Esophagus muscularis mucosa (tissue), 4 donors: ENCODE measurements around the gene BCAR1.

Source experiments
- EP300 ChIP-seq: sonication (generic); formaldehyde crosslinking; IDR thresholded peaks from one replicate; pipeline ENCODE4 v1.6.1; 2017; ENCODE audit warnings: antibody characterized with exemption
- POLR2A ChIP-seq: fragments of 450-650 bp; IDR thresholded peaks from one replicate; pipeline ENCODE4 v1.6.1; 2017; ENCODE audit warnings: antibody characterized with exemption, moderate library complexity, mild to moderate bottlenecking, low read depth
- TF ChIP-seq, protein P1 (sequence below), 3 experiments: fragments of 200-600 bp in 2 of 3; fragments of 450-650 bp in 1 of 3; sonication (generic) in 2 of 3; IDR thresholded peaks; one replicate each; pipeline ENCODE4 v1.5.1; 2017 to 2019; ENCODE audit warnings: antibody characterized with exemption in 3 of 3, mild to moderate bottlenecking in 2 of 3, moderate library complexity in 1 of 3

GRCh38 chr16:75264999-75265910 lies 13.8 kb upstream of the BCAR1 start:
- no peak for TF ChIP-seq POLR2A
- TF ChIP-seq, protein P1, sequence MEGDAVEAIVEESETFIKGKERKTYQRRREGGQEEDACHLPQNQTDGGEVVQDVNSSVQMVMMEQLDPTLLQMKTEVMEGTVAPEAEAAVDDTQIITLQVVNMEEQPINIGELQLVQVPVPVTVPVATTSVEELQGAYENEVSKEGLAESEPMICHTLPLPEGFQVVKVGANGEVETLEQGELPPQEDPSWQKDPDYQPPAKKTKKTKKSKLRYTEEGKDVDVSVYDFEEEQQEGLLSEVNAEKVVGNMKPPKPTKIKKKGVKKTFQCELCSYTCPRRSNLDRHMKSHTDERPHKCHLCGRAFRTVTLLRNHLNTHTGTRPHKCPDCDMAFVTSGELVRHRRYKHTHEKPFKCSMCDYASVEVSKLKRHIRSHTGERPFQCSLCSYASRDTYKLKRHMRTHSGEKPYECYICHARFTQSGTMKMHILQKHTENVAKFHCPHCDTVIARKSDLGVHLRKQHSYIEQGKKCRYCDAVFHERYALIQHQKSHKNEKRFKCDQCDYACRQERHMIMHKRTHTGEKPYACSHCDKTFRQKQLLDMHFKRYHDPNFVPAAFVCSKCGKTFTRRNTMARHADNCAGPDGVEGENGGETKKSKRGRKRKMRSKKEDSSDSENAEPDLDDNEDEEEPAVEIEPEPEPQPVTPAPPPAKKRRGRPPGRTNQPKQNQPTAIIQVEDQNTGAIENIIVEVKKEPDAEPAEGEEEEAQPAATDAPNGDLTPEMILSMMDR (IDR thresholded peaks at IDR 0.05), result no peak
- no peak for TF ChIP-seq EP300
